Ishikawa (cell line): ENCODE data around the gene PARP8.

Experiments used
- CEBPB ChIP-seq: IDR thresholded peaks from 2 replicates; pipeline ENCODE4 v1.6.1; 2012
- EGR1 ChIP-seq: IDR thresholded peaks from 2 replicates; pipeline ENCODE4 v1.6.1; 2012
- EP300 ChIP-seq: IDR thresholded peaks from 2 replicates; pipeline ENCODE4 v1.6.1; 2012; ENCODE audit warnings: borderline replicate concordance
- MAX ChIP-seq: IDR thresholded peaks from 2 replicates; pipeline ENCODE4 v1.6.1; 2012
- RAD21 ChIP-seq: IDR thresholded peaks from 2 replicates; pipeline ENCODE4 v1.6.1; 2012; ENCODE audit warnings: low read depth
- TAF1 ChIP-seq: IDR thresholded peaks from 2 replicates; pipeline ENCODE4 v1.6.1; 2012; ENCODE audit warnings: low read depth, mild to moderate bottlenecking
- TCF12 ChIP-seq: IDR thresholded peaks from 2 replicates; pipeline ENCODE4 v1.6.1; 2012; ENCODE audit warnings: low read depth
- TEAD4 ChIP-seq: IDR thresholded peaks from 2 replicates; pipeline ENCODE4 v1.6.1; 2012
- YY1 ChIP-seq: IDR thresholded peaks from 2 replicates; pipeline ENCODE4 v1.6.1; 2012; ENCODE audit warnings: low read depth
- ZBTB7A ChIP-seq: IDR thresholded peaks from 2 replicates; pipeline ENCODE4 v1.6.1; 2012; ENCODE audit warnings: low read depth
- TF ChIP-seq, protein P1 (sequence below): IDR thresholded peaks from 2 replicates; pipeline ENCODE4 v1.6.1; 2012
- TF ChIP-seq, protein P2 (sequence below): IDR thresholded peaks from 2 replicates; pipeline ENCODE4 v1.6.1; 2012; ENCODE audit warnings: low read depth, mild to moderate bottlenecking

DNA sequence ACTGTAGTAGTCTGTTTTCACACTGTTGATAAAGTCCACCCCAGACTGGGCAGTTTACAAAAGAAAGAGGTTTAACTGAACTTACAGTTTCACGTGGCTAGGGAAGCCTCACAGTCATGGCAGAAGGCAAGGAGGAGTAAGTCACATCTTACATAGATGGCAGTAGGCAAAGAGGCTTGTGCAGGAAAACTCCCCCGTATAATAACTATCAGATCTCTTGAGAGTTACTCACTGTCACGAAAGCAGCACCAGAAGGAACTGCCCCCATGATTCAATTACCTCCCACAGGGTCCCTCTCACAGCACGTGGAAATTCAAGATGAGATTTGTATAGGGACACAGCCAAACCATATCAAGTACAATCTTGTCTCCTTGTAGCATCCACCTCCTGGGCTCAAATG lies 21.1 kb downstream of the PARP8 start:
- TF ChIP-seq, protein P1, sequence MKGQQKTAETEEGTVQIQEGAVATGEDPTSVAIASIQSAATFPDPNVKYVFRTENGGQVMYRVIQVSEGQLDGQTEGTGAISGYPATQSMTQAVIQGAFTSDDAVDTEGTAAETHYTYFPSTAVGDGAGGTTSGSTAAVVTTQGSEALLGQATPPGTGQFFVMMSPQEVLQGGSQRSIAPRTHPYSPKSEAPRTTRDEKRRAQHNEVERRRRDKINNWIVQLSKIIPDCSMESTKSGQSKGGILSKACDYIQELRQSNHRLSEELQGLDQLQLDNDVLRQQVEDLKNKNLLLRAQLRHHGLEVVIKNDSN = no peak
- TF ChIP-seq RAD21 (no peak), MAX (no peak), TEAD4 (no peak), ZBTB7A (no peak), TAF1 (no peak), YY1 (no peak), CEBPB (no peak), EGR1 (no peak), TCF12 (no peak), EP300 (no peak)
- TF ChIP-seq, protein P2, sequence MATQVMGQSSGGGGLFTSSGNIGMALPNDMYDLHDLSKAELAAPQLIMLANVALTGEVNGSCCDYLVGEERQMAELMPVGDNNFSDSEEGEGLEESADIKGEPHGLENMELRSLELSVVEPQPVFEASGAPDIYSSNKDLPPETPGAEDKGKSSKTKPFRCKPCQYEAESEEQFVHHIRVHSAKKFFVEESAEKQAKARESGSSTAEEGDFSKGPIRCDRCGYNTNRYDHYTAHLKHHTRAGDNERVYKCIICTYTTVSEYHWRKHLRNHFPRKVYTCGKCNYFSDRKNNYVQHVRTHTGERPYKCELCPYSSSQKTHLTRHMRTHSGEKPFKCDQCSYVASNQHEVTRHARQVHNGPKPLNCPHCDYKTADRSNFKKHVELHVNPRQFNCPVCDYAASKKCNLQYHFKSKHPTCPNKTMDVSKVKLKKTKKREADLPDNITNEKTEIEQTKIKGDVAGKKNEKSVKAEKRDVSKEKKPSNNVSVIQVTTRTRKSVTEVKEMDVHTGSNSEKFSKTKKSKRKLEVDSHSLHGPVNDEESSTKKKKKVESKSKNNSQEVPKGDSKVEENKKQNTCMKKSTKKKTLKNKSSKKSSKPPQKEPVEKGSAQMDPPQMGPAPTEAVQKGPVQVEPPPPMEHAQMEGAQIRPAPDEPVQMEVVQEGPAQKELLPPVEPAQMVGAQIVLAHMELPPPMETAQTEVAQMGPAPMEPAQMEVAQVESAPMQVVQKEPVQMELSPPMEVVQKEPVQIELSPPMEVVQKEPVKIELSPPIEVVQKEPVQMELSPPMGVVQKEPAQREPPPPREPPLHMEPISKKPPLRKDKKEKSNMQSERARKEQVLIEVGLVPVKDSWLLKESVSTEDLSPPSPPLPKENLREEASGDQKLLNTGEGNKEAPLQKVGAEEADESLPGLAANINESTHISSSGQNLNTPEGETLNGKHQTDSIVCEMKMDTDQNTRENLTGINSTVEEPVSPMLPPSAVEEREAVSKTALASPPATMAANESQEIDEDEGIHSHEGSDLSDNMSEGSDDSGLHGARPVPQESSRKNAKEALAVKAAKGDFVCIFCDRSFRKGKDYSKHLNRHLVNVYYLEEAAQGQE = no peak
